ENCODE results near the gene HTR2B. TPM values are rescaled to one million over a fixed set of nuclear protein-coding genes. Genes with fewer than 3 reads are reported as not detected.

The HTR2B gene
- total and polyA plus RNA-seq, 2 of the 13 experiments (the other 11 are each of a cell fraction or from before 2014, with no cell fraction given): 0.08 TPM; not detected in 1

GRCh38 chr2:231123362-231123898 is 1.4 kb downstream of the HTR2B start (continued):
- TF ChIP-seq ZNF280D (CRISPR knock-in tag; IDR thresholded peaks at IDR 0.05) (no peak), CBX5 (CRISPR knock-in tag; IDR thresholded peaks at IDR 0.05; ENCODE audit: borderline replicate concordance) (no peak), ZNF615 (CRISPR knock-in tag; IDR thresholded peaks at IDR 0.05; ENCODE audit: borderline replicate concordance) (no peak), ELF1 (CRISPR knock-in tag; IDR thresholded peaks at IDR 0.05) (no peak), HDAC1 (CRISPR knock-in tag; IDR thresholded peaks at IDR 0.05) (peak; percentile 36; the same call in 1 of the 2 replicates), PCBP2 (optimal IDR thresholded peaks at IDR 0.05; ENCODE audit: low read depth, low read length, poor library complexity, severe bottlenecking) (no peak), KDM2A (CRISPR knock-in tag; IDR thresholded peaks at IDR 0.05; ENCODE audit: borderline replicate concordance, low read depth) (no peak), SMAD3 (CRISPR knock-in tag; IDR thresholded peaks at IDR 0.05) (no peak), DPF2 (CRISPR knock-in tag; IDR thresholded peaks at IDR 0.05; ENCODE audit: borderline replicate concordance, low read depth) (0 out of 2 replicates have a peak, but pooled peaks have one; percentile 43), SALL2 (CRISPR knock-in tag; IDR thresholded peaks at IDR 0.05) (no peak), E2F5 (CRISPR knock-in tag; conservative IDR thresholded peaks at IDR 0.05) (no peak), ZNF710 (CRISPR knock-in tag; IDR thresholded peaks at IDR 0.05; ENCODE audit: borderline replicate concordance) (no peak), NR2F2 (IDR thresholded peaks at IDR 0.05; ENCODE audit: borderline replicate concordance, low read depth) (no peak), ZNF672 (CRISPR knock-in tag; IDR thresholded peaks at IDR 0.05) (no peak), ZFP36 (IDR thresholded peaks at IDR 0.05; ENCODE audit: borderline replicate concordance, low read depth, low read length, partially characterized antibody) (no peak), AFF4 (CRISPR knock-in tag; IDR thresholded peaks at IDR 0.05) (no peak), TBP (CRISPR knock-in tag; IDR thresholded peaks at IDR 0.05) (no peak), MIER3 (CRISPR knock-in tag; IDR thresholded peaks at IDR 0.05; ENCODE audit: borderline replicate concordance) (no peak), CAMTA2 (CRISPR knock-in tag; IDR thresholded peaks at IDR 0.05; ENCODE audit: borderline replicate concordance) (no peak)

Data from HepG2 (cell line).